HepG2 (cell line): ENCODE measurements around the gene COLQ. TPM values are rescaled to one million over a fixed set of nuclear protein-coding genes. Genes with fewer than 3 reads are reported as not detected.

Experiments used
- ATAC-seq: fragments of 200-7000 bp; cut with Tn5 transposase; 3 replicates; pipeline ENCODE4 v1.9.1; 2020; ENCODE audit warnings: mild to moderate bottlenecking, moderate library complexity
- BruUV-seq: library from RNA; stranded (reverse); fragments of 400-500 nt; replicated peaks from 2 replicates; lab custom pipeline; 2021; lab: Mats Ljungman, UMichigan
- CTCF ChIA-PET: fragments of 300-600 bp; formaldehyde crosslinking; extraction: SDS; loops from one replicate; lab custom pipeline; 2021; ENCODE audit warnings: low total read pairs, inconsistent platforms, low intra/inter-chr PET ratio; lab: Yijun Ruan, JAX
- POLR2A ChIA-PET: fragments of 350-600 bp; sonication (Branson Sonifier 250); formaldehyde crosslinking; loops from one replicate; lab custom pipeline; 2020; ENCODE audit warnings: antibody characterized with exemption, inconsistent platforms; lab: Yijun Ruan, JAX
- DNase-seq: peaks from one replicate; pipeline ENCODE4 v3.0.0-alpha.2; 2015; ENCODE audit warnings: low spot score
- FAIRE-seq: peaks from 3 replicates; lab custom pipeline; 2011; peaks lifted over from hg19 to GRCh38; lab: Jason Lieb, UNC
- H2AFZ ChIP-seq: one replicate; pipeline ENCODE4 v1.6.1; 2011; ENCODE audit warnings: low read length, inconsistent platforms
- H3K27ac ChIP-seq: fragments of 300-600 bp; 3 replicates; pipeline ENCODE4 v1.8.0; 2011; ENCODE audit warnings: mixed run types, mild to moderate bottlenecking, mixed read lengths, low read length, inconsistent platforms; ENCODE audit not compliant: insufficient read depth; ENCODE audit errors: extremely low read length
- H3K27me3 ChIP-seq, 2 experiments: fragments of 200-600 bp in 1 of 2; 2 replicates in 1 of 2; 3 replicates in 1 of 2; pipeline versions ENCODE4 v1.6.0 to v1.8.0; 2011; ENCODE audit warnings: low read length in 2 of 2, mild to moderate bottlenecking in 2 of 2, moderate library complexity in 2 of 2, inconsistent platforms in 1 of 2; ENCODE audit not compliant: insufficient read depth in 2 of 2, control insufficient read depth in 1 of 2
- H3K36me3 ChIP-seq, 2 experiments: fragments of 200-600 bp in 1 of 2; replicated peaks in 1 of 2; 2 replicates in 1 of 2; 3 replicates in 1 of 2; pipeline versions ENCODE4 v1.5.1 to v1.8.0; 2011; ENCODE audit warnings: low read length in 2 of 2, inconsistent platforms in 1 of 2; ENCODE audit not compliant: insufficient read depth in 2 of 2, control insufficient read depth in 1 of 2
- H3K4me1 ChIP-seq: 2 replicates; pipeline ENCODE4 v1.5.1; 2012; ENCODE audit warnings: low read length, inconsistent platforms; ENCODE audit not compliant: insufficient read depth
- H3K4me2 ChIP-seq: 2 replicates; pipeline ENCODE4 v1.6.0; 2011; ENCODE audit warnings: low read depth, low read length, inconsistent platforms
- H3K4me3 ChIP-seq, 3 experiments: fragments of 200-600 bp in 1 of 3; sonication (generic), shearing (Covaris generic) in 1 of 3; replicated peaks in 1 of 3; 2 replicates each; pipeline ENCODE4 v1.5.1; 2011 to 2016; ENCODE audit warnings: low read length in 3 of 3, inconsistent platforms in 2 of 3, low read depth in 2 of 3, mild to moderate bottlenecking in 2 of 3, control low read depth in 1 of 3, mixed read lengths in 1 of 3; ENCODE audit not compliant: insufficient read depth in 1 of 3
- H3K79me2 ChIP-seq: one replicate; pipeline ENCODE4 v1.6.1; 2011; ENCODE audit warnings: low read length, inconsistent platforms; ENCODE audit not compliant: insufficient read depth
- H3K9ac ChIP-seq: 2 replicates; pipeline ENCODE4 v1.6.0; 2011; ENCODE audit warnings: mild to moderate bottlenecking, low read depth, low read length, inconsistent platforms; ENCODE audit not compliant: insufficient read depth
- H3K9me3 ChIP-seq: 2 replicates; pipeline ENCODE4 v1.5.1; 2012; ENCODE audit warnings: mild to moderate bottlenecking, low read length
- H4K20me1 ChIP-seq: 2 replicates; pipeline ENCODE4 v1.6.0; 2011; ENCODE audit warnings: inconsistent platforms, mild to moderate bottlenecking, low read length, moderate library complexity; ENCODE audit not compliant: insufficient read depth
- CTCF ChIP-seq: sonication (generic); formaldehyde crosslinking; IDR thresholded peaks from 2 replicates; pipeline ENCODE4 v1.5.0; 2020; ENCODE audit warnings: mild to moderate bottlenecking, missing genetic modification reagents, moderate library complexity
- DMTF1 ChIP-seq: sonication (generic); formaldehyde crosslinking; IDR thresholded peaks from 2 replicates; pipeline ENCODE4 v1.4.0; 2020; ENCODE audit warnings: mild to moderate bottlenecking, missing genetic modification reagents
- HHEX ChIP-seq: IDR thresholded peaks from 2 replicates; pipeline ENCODE4 v1.6.1; 2016; ENCODE audit warnings: control low read depth
- JDP2 ChIP-seq: sonication (generic); formaldehyde crosslinking; IDR thresholded peaks from 2 replicates; pipeline ENCODE4 v1.8.1; 2022; ENCODE audit warnings: missing genetic modification reagents, borderline replicate concordance
- MIXL1 ChIP-seq: IDR thresholded peaks from 2 replicates; pipeline ENCODE4 v1.6.1; 2016
- ZNF660 ChIP-seq: sonication (generic); formaldehyde crosslinking; IDR thresholded peaks from 2 replicates; pipeline ENCODE4 v1.5.1; 2020; ENCODE audit warnings: mild to moderate bottlenecking, low read depth, missing genetic modification reagents, borderline replicate concordance
- WGBS: methylation state at CpG from one replicate; pipeline ENCODE4 v1.1.6; 2017; ENCODE audit warnings: low lambda C conversion rate; 5-methylcytosine and 5-hydroxymethylcytosine counted together
- in situ Hi-C: cut with HindIII; loops from 2 replicates; pipeline ENCODE4 v1.10.0; 2017; ENCODE audit warnings: low pct_unique_long_range_greater_than_20kb; ENCODE audit not compliant: extremely low pct_ligation_motif_present
- intact Hi-C: fragments of 100-400 bp; cut with micrococcal nuclease; formaldehyde crosslinking; loops from one replicate; pipeline ENCODE4 v1.10.0; 2022; ENCODE audit not compliant: unreplicated experiment
- polyA plus RNA-seq, 8 experiments: library from polyadenylated mRNA; depleted of rRNA in 3 of 8; stranded (reverse) in 7 of 8; unstranded in 1 of 8; fragments of >200 nt; fragmentation: Illumina TruSeq in 4 of 8; extraction: Trizol in 4 of 8; gene quantifications; 2 replicates each; pipeline versions ENCODE4 v1.2.1 to v1.2.3, GENCODE V29; 2011 to 2016; ENCODE audit warnings: low read depth in 4 of 8, missing spikeins in 1 of 8, mixed read lengths in 1 of 8; ENCODE audit not compliant: insufficient read depth in 1 of 8
- total RNA-seq, 5 experiments: library from RNA; depleted of rRNA; stranded (reverse); fragments of >200 nt; fragmentation: Illumina TruSeq; extraction: Trizol; gene quantifications; 2 replicates each; pipeline ENCODE4 v1.2.3, GENCODE V29; 2016; ENCODE audit warnings: low read depth in 1 of 5
- TF ChIP-seq, protein P1 (sequence below): sonication (generic); formaldehyde crosslinking; IDR thresholded peaks from 2 replicates; pipeline ENCODE4 v1.4.0; 2020; ENCODE audit warnings: missing genetic modification reagents, borderline replicate concordance

Gene COLQ
- total and polyA plus RNA-seq, 2 of the 13 experiments (the other 11 are each of a cell fraction or from before 2014, with no cell fraction given), result 0.31 to 0.46 TPM

DNA sequence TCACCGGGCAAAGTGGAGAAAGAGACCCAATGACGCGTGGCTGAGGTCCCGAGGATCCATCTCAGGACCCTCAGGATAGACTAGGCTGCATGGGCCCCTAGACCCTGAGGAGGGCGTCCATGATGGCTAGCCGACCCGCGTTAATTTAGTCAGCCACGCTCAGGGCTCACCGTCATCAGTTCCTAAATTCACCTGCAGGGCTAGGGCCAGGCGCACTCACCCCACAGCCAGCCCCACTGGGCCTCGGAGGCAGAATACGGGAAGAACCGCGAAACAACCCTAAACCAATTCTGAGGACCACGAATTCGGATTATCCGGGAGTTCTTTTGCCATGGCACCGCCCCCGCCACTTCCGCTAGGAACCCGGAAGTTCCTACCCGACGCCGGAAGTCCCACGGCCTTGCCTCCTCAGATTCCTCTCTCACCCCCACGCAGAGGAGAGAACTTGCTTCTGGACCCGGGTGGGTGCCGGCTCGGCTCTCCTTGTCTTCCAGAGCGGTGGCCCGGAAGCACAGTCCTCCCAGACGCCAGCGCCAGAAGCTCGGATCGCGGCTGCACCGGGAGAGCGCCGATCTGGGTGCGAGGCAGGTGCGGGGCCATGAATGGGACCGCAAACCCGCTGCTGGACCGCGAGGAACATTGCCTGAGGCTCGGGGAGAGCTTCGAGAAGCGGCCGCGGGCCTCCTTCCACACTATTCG is 94.2 kb downstream of the COLQ start, which contains the start of the genes EAF1 and METTL6 (continued):
- TF ChIP-seq, protein P1, sequence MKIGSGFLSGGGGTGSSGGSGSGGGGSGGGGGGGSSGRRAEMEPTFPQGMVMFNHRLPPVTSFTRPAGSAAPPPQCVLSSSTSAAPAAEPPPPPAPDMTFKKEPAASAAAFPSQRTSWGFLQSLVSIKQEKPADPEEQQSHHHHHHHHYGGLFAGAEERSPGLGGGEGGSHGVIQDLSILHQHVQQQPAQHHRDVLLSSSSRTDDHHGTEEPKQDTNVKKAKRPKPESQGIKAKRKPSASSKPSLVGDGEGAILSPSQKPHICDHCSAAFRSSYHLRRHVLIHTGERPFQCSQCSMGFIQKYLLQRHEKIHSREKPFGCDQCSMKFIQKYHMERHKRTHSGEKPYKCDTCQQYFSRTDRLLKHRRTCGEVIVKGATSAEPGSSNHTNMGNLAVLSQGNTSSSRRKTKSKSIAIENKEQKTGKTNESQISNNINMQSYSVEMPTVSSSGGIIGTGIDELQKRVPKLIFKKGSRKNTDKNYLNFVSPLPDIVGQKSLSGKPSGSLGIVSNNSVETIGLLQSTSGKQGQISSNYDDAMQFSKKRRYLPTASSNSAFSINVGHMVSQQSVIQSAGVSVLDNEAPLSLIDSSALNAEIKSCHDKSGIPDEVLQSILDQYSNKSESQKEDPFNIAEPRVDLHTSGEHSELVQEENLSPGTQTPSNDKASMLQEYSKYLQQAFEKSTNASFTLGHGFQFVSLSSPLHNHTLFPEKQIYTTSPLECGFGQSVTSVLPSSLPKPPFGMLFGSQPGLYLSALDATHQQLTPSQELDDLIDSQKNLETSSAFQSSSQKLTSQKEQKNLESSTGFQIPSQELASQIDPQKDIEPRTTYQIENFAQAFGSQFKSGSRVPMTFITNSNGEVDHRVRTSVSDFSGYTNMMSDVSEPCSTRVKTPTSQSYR (CRISPR knock-in tag), result no peak
- no peak for TF ChIP-seq HHEX
- no peak for TF ChIP-seq ZNF660 (CRISPR knock-in tag)
- TF ChIP-seq CTCF (CRISPR knock-in tag), result no peak; the same call in 1 of the 2 replicates
- TF ChIP-seq JDP2, result no peak

- FAIRE-seq (no peak), ATAC-seq (no peak), DNase-seq (no peak)
- Histone ChIP-seq H3K27ac (peak overlapping the region; percentile 80), H3K9me3 (no peaks in the 10 kb centered on the region), H3K27me3 (peaks cover 0 to 5% of the 10 kb centered on the region in 2 experiments; a peak in 1 of 5 replicates), H3K4me1 (peaks cover 37% of the 10 kb centered on the region), H3K9ac (peak overlapping the region; percentile 93), H4K20me1 (peaks cover 4% of the 10 kb centered on the region; the same call in 1 of the 2 replicates), H3K4me2 (peak overlapping the region; percentile 92), H2AFZ (peak overlapping the region; percentile 71), H3K4me3 (peak overlapping the region; percentile 91 to 99 (median 97)), H3K36me3 (peaks cover 7 to 19% of the 10 kb centered on the region in 2 experiments), H3K79me2 (peaks cover 63% of the 10 kb centered on the region)
- intact Hi-C loops (loop anchor here (1.0 kb wide), 1 partner anchor 131 kb away; no protein-coding TSS in a partner anchor), in situ Hi-C loops (loop anchor here (5.0 kb wide), 1 partner anchor 131 kb away; no protein-coding TSS in a partner anchor)
- no TSS peak for BruUV-seq
- TF ChIP-seq MIXL1 (CRISPR knock-in tag) (no peak), DMTF1 (CRISPR knock-in tag) (0 out of 2 replicates have a peak, but pooled peaks have one; percentile 15)
- POLR2A ChIA-PET, result interaction anchor here (1.0 kb wide), 1 partner anchor 127 kb away, joined by 3 read pairs; no protein-coding TSS in a partner anchor
- CTCF ChIA-PET, result no interaction called here
- 52% methylated on average over 14 of the region's 16 CpGs for WGBS
These were observed 94.9 kb downstream of the COLQ start for GRCh38 chr3:15426579-15427118.
